ENCODE results near the gene TP73.

TP73 gene

GRCh38 chr1:3703786-3704371, 51.6 kb downstream of the TP73 start:
- DNase-seq (ENCODE audit: low read depth in 3 of 3, low spot score in 1 of 3): no peak

- no peak for DNase-seq (ENCODE audit: low read depth in 3 of 3, low spot score in 1 of 3)
These were observed 53.1 kb downstream of the TP73 start for GRCh38 chr1:3705341-3705950.

- no peak for DNase-seq (ENCODE audit: low read depth in 3 of 3, low spot score in 1 of 3)
These were observed 54.5 kb downstream of the TP73 start for GRCh38 chr1:3706651-3707297.

GRCh38 chr1:3707298-3707938, 55.1 kb downstream of the TP73 start:
- DNase-seq (ENCODE audit: low read depth in 3 of 3, low spot score in 1 of 3): no peak

GRCh38 chr1:3707939-3708328, 55.6 kb downstream of the TP73 start:
- no peak for DNase-seq (ENCODE audit: low read depth in 3 of 3, low spot score in 1 of 3)

- no peak for DNase-seq (ENCODE audit: low read depth in 3 of 3, low spot score in 1 of 3)
These were observed 56.5 kb downstream of the TP73 start for GRCh38 chr1:3708791-3709190.

GRCh38 chr1:3710251-3710650, 57.9 kb downstream of the TP73 start:
- DNase-seq (ENCODE audit: low read depth in 3 of 3, low spot score in 1 of 3): no peak

GRCh38 chr1:3711381-3711779, 59.1 kb downstream of the TP73 start:
- no peak for DNase-seq (ENCODE audit: low read depth in 3 of 3, low spot score in 1 of 3)

- DNase-seq (ENCODE audit: low read depth in 3 of 3, low spot score in 1 of 3): no peak
These were observed 59.6 kb downstream of the TP73 start for GRCh38 chr1:3711780-3712451.

- no peak for DNase-seq (ENCODE audit: low read depth in 3 of 3, low spot score in 1 of 3)
These were observed 60.5 kb downstream of the TP73 start for GRCh38 chr1:3712573-3713535.

- no peak for DNase-seq (ENCODE audit: low read depth in 3 of 3, low spot score in 1 of 3)
These were observed 61.5 kb downstream of the TP73 start for GRCh38 chr1:3713840-3714239.

GRCh38 chr1:3714284-3714741, 62.0 kb downstream of the TP73 start:
- DNase-seq (ENCODE audit: low read depth in 3 of 3, low spot score in 1 of 3): no peak

- no peak for DNase-seq (ENCODE audit: low read depth in 3 of 3, low spot score in 1 of 3)
These were observed 62.5 kb downstream of the TP73 start for GRCh38 chr1:3714814-3715213.

- DNase-seq (ENCODE audit: low read depth in 3 of 3, low spot score in 1 of 3): no peak
These were observed 64.0 kb downstream of the TP73 start for GRCh38 chr1:3716351-3716750.

GRCh38 chr1:3717041-3717714, 64.9 kb downstream of the TP73 start:
- no peak for DNase-seq (ENCODE audit: low read depth in 3 of 3, low spot score in 1 of 3)

- DNase-seq (ENCODE audit: low read depth in 3 of 3, low spot score in 1 of 3): peak in 1 of 3 donors; percentile 15
These were observed 65.6 kb downstream of the TP73 start for GRCh38 chr1:3717715-3718601.

- no peak for DNase-seq (ENCODE audit: low read depth in 3 of 3, low spot score in 1 of 3)
These were observed 66.4 kb downstream of the TP73 start for GRCh38 chr1:3718764-3719163.

- no peak for DNase-seq (ENCODE audit: low read depth in 3 of 3, low spot score in 1 of 3)
These were observed 69.7 kb downstream of the TP73 start for GRCh38 chr1:3721955-3722465.

GRCh38 chr1:3722846-3723245, 70.5 kb downstream of the TP73 start:
- DNase-seq (ENCODE audit: low read depth in 3 of 3, low spot score in 1 of 3): no peak

All from stimulated activated CD4-positive, alpha-beta T cell treated with anti-CD3 and anti-CD28 coated beads, TNF-alpha, amount 100 ng/mL, for 1 hour (primary cell).